ENCODE results near the gene POP7.

DNA sequence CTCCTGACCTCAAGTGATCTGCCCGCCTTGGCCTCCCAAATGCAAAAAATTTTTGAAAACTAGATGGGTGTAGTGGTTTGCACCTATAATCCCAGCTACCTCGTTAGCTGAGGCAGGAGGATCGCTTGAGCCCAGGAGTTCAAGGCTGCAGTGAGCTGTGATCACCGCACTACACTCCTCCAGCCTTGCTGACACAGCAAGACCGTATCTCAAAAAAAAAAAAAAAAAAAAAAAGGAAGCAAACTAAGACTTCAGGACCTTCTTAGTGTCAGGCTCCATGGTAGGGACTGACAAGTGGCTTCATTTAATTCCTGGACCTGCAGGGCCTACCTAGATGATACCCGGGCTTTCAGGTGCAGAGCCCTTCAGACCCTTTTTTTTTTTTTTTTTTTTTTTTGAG, 2.5 kb downstream of the POP7 start:
- TF ChIP-seq ZFP30 (CRISPR knock-in tag; IDR thresholded peaks at IDR 0.05) = no peak
- TF ChIP-seq TCF4 (CRISPR knock-in tag; IDR thresholded peaks at IDR 0.05; ENCODE audit: borderline replicate concordance) = no peak
- TF ChIP-seq ZNF8 (CRISPR knock-in tag; IDR thresholded peaks at IDR 0.05) = no peak
- no peak for TF ChIP-seq ZFP3 (CRISPR knock-in tag; IDR thresholded peaks at IDR 0.05)
- TF ChIP-seq SNAI2 (CRISPR knock-in tag; IDR thresholded peaks at IDR 0.05) = no peak
- TF ChIP-seq, protein P1, sequence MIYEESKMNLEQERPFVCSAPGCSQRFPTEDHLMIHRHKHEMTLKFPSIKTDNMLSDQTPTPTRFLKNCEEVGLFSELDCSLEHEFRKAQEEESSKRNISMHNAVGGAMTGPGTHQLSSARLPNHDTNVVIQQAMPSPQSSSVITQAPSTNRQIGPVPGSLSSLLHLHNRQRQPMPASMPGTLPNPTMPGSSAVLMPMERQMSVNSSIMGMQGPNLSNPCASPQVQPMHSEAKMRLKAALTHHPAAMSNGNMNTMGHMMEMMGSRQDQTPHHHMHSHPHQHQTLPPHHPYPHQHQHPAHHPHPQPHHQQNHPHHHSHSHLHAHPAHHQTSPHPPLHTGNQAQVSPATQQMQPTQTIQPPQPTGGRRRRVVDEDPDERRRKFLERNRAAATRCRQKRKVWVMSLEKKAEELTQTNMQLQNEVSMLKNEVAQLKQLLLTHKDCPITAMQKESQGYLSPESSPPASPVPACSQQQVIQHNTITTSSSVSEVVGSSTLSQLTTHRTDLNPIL (CRISPR knock-in tag; IDR thresholded peaks at IDR 0.05; ENCODE audit: low read depth) = no peak
- TF ChIP-seq CSRNP3 (CRISPR knock-in tag; IDR thresholded peaks at IDR 0.05) = no peak
- no peak for TF ChIP-seq ESRRG (CRISPR knock-in tag; IDR thresholded peaks at IDR 0.05)
- TF ChIP-seq ZC3H10 (CRISPR knock-in tag; IDR thresholded peaks at IDR 0.05) = no peak
- no peak for TF ChIP-seq ZNF565 (CRISPR knock-in tag; conservative IDR thresholded peaks at IDR 0.05; ENCODE audit: low read depth)
- TF ChIP-seq, protein P2, sequence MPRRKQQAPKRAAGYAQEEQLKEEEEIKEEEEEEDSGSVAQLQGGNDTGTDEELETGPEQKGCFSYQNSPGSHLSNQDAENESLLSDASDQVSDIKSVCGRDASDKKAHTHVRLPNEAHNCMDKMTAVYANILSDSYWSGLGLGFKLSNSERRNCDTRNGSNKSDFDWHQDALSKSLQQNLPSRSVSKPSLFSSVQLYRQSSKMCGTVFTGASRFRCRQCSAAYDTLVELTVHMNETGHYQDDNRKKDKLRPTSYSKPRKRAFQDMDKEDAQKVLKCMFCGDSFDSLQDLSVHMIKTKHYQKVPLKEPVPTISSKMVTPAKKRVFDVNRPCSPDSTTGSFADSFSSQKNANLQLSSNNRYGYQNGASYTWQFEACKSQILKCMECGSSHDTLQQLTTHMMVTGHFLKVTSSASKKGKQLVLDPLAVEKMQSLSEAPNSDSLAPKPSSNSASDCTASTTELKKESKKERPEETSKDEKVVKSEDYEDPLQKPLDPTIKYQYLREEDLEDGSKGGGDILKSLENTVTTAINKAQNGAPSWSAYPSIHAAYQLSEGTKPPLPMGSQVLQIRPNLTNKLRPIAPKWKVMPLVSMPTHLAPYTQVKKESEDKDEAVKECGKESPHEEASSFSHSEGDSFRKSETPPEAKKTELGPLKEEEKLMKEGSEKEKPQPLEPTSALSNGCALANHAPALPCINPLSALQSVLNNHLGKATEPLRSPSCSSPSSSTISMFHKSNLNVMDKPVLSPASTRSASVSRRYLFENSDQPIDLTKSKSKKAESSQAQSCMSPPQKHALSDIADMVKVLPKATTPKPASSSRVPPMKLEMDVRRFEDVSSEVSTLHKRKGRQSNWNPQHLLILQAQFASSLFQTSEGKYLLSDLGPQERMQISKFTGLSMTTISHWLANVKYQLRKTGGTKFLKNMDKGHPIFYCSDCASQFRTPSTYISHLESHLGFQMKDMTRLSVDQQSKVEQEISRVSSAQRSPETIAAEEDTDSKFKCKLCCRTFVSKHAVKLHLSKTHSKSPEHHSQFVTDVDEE (CRISPR knock-in tag; IDR thresholded peaks at IDR 0.05) = no peak
- no peak for TF ChIP-seq PATZ1 (CRISPR knock-in tag; IDR thresholded peaks at IDR 0.05; ENCODE audit: borderline replicate concordance)
- TF ChIP-seq ZNF70 (CRISPR knock-in tag; IDR thresholded peaks at IDR 0.05) = no peak
- no peak for TF ChIP-seq RARB (CRISPR knock-in tag; IDR thresholded peaks at IDR 0.05)
